ENCODE measurements around the gene MIPOL1.
"Not testable (repeated sequence)": the region's sequence is repeated elsewhere in the genome, so short reads cannot be mapped to it uniquely, and the experiment has no call there.

Gene MIPOL1

GRCh38 chr14:37462426-37462825 is 264.7 kb downstream of the MIPOL1 start:
- not testable (repeated sequence) for DNase-seq (ENCODE audit: low spot score)

GRCh38 chr14:37464192-37464858 is 266.6 kb downstream of the MIPOL1 start:
- DNase-seq (ENCODE audit: low spot score) = no peak

- no peak for DNase-seq (ENCODE audit: low spot score)
Measured at GRCh38 chr14:37466003-37466622, 268.4 kb downstream of the MIPOL1 start.

GRCh38 chr14:37466623-37467088 is 268.9 kb downstream of the MIPOL1 start:
- DNase-seq (ENCODE audit: low spot score) = no peak

GRCh38 chr14:37469650-37470049 is 271.9 kb downstream of the MIPOL1 start:
- DNase-seq (ENCODE audit: low spot score) = no peak

GRCh38 chr14:37470251-37470650 is 272.5 kb downstream of the MIPOL1 start:
- no peak for DNase-seq (ENCODE audit: low spot score)

GRCh38 chr14:37472906-37473305 is 275.2 kb downstream of the MIPOL1 start:
- no peak for DNase-seq (ENCODE audit: low spot score)

- no peak for DNase-seq (ENCODE audit: low spot score)
Measured at GRCh38 chr14:37474191-37474590, 276.5 kb downstream of the MIPOL1 start.

GRCh38 chr14:37480446-37481290 is 282.9 kb downstream of the MIPOL1 start:
- no peak for DNase-seq (ENCODE audit: low spot score)

GRCh38 chr14:37482428-37482827 is 284.7 kb downstream of the MIPOL1 start:
- DNase-seq (ENCODE audit: low spot score) = no peak

- DNase-seq (ENCODE audit: low spot score) = no peak
Measured at GRCh38 chr14:37483672-37484071, 285.9 kb downstream of the MIPOL1 start.

GRCh38 chr14:37490607-37491006 is 292.9 kb downstream of the MIPOL1 start:
- DNase-seq (ENCODE audit: low spot score) = no peak

- DNase-seq (ENCODE audit: low spot score) = no peak
Measured at GRCh38 chr14:37491076-37491475, 293.3 kb downstream of the MIPOL1 start.

GRCh38 chr14:37493606-37494005 is 295.9 kb downstream of the MIPOL1 start:
- no peak for DNase-seq (ENCODE audit: low spot score)

- no peak for DNase-seq (ENCODE audit: low spot score)
Measured at GRCh38 chr14:37497422-37497821, 299.7 kb downstream of the MIPOL1 start.

- no peak for DNase-seq (ENCODE audit: low spot score)
Measured at GRCh38 chr14:37501877-37502276, 304.1 kb downstream of the MIPOL1 start.

GRCh38 chr14:37508503-37508902 is 310.8 kb downstream of the MIPOL1 start:
- DNase-seq (ENCODE audit: low spot score) = peak; percentile 2

- no peak for DNase-seq (ENCODE audit: low spot score)
Measured at GRCh38 chr14:37512173-37512572, 314.4 kb downstream of the MIPOL1 start.

GRCh38 chr14:37515771-37516170 is 318.0 kb downstream of the MIPOL1 start:
- no peak for DNase-seq (ENCODE audit: low spot score)

GRCh38 chr14:37526994-37527393 is 329.3 kb downstream of the MIPOL1 start:
- no peak for DNase-seq (ENCODE audit: low spot score)

GRCh38 chr14:37539992-37540391 is 342.3 kb downstream of the MIPOL1 start:
- DNase-seq (ENCODE audit: low spot score) = no peak

GRCh38 chr14:37544407-37544806 is 346.7 kb downstream of the MIPOL1 start:
- no peak for DNase-seq (ENCODE audit: low spot score)

GRCh38 chr14:37545174-37545573 is 347.4 kb downstream of the MIPOL1 start:
- no peak for DNase-seq (ENCODE audit: low spot score)

Data from GM03348 (cell line).